Stimulated activated CD8-positive, alpha-beta memory T cell treated with anti-CD3 and anti-CD28 coated beads, Interleukin-12 subunit alpha, Interleukin-12 subunit beta, amount 100 ng/mL, for 1 hour (primary cell): ENCODE measurements around the gene CCL5.
"Not testable (repeated sequence)": the region's sequence is repeated elsewhere in the genome, so short reads cannot be mapped to it uniquely, and the experiment has no call there.

Experiments
- DNase-seq: peaks from one replicate; pipeline ENCODE4 v3.0.0-alpha.2; 2020; ENCODE audit warnings: low read depth

Gene CCL5

GRCh38 chr17:35898283-35899070 lies 18.3 kb upstream of the CCL5 start:
- DNase-seq, result no peak

- DNase-seq, result not testable (repeated sequence)
These were observed 17.6 kb upstream of the CCL5 start for GRCh38 chr17:35897772-35898171.

GRCh38 chr17:35895636-35896587 lies 15.8 kb upstream of the CCL5 start:
- DNase-seq, result no peak

- DNase-seq, result no peak
These were observed 14.0 kb upstream of the CCL5 start for GRCh38 chr17:35894206-35894605.

- no peak for DNase-seq
These were observed 13.6 kb upstream of the CCL5 start for GRCh38 chr17:35893751-35894150.

- no peak for DNase-seq
These were observed 12.2 kb upstream of the CCL5 start for GRCh38 chr17:35892091-35893035.

GRCh38 chr17:35891269-35891668 lies 11.1 kb upstream of the CCL5 start:
- no peak for DNase-seq

GRCh38 chr17:35890774-35891155 lies 10.6 kb upstream of the CCL5 start:
- DNase-seq, result no peak

GRCh38 chr17:35889818-35890773 lies 9.9 kb upstream of the CCL5 start:
- DNase-seq, result no peak

- DNase-seq, result no peak
These were observed 9.1 kb upstream of the CCL5 start for GRCh38 chr17:35889241-35889640.

GRCh38 chr17:35878361-35878760 lies 1.8 kb downstream of the CCL5 start:
- DNase-seq, result no peak

- DNase-seq, result no peak
These were observed 2.7 kb downstream of the CCL5 start for GRCh38 chr17:35877345-35878029.

- DNase-seq, result no peak
These were observed 3.6 kb downstream of the CCL5 start for GRCh38 chr17:35876534-35876933.

GRCh38 chr17:35875800-35876139 lies 4.4 kb downstream of the CCL5 start:
- no peak for DNase-seq

- no peak for DNase-seq
These were observed 4.9 kb downstream of the CCL5 start for GRCh38 chr17:35875072-35875799.

- no peak for DNase-seq
These were observed 7.8 kb downstream of the CCL5 start for GRCh38 chr17:35872196-35872980.

GRCh38 chr17:35870906-35871819 lies 9.0 kb downstream of the CCL5 start:
- no peak for DNase-seq

GRCh38 chr17:35868737-35869136 lies 11.4 kb downstream of the CCL5 start, which contains the start of gene HEATR9:
Gene HEATR9, minus strand, starts transcription at chr17:35868891. Its CDS starts 149 bp downstream, at chr17:35868742.
- no peak for DNase-seq
